ENCODE data around the gene FN3K. TPM values are rescaled to one million over a fixed set of nuclear protein-coding genes. Genes with fewer than 3 reads are reported as not detected.

The FN3K gene
- total RNA-seq, 1 experiment from 2014 or later = 28.3 TPM

DNA sequence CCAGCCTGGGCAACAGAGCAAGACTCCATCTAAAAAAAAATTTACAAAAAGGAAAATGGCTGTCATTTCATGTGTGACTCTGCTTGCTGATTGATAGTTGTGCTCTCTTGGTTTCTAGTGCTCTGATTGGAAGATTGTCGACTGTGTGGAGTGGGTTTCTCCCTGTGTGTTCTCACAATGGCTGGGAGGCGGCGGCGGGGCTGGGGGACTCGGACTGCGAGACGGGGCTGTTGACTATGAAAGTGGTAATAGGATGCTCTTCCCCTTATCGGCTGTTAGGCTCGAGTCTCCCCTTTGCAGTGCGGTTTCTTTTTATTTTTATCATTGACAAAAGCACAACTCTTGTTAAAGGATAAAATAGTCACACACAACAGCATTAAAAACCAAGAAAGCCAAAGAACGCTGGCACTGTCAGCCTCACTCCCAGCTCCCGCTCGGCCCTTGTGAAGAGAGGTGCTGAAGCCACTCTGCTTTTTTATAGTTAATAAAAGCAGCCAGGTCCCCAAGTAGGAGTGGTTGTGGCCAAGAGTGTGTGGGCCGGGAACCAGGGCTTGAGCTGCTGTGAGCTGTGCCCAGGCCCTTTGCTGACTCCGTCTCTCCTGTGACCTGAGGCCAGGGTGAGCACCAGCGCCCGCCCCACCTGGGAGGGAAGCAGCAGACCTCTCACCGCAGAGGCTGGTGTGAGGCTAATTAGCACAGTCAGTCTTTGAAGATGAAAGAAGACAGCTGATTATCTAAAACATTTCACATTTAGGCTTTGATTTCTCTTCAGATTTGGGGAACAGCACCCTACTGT lies 53.0 kb downstream of the FN3K start:
- H3K79me2 ChIP-seq (ENCODE audit: insufficient read depth, low read length) = no peaks in the 10 kb centered on the region
- no peak overlapping the region for H3K14ac ChIP-seq (ENCODE audit: insufficient read depth, low read length)
- no peak overlapping the region for H3K23ac ChIP-seq (ENCODE audit: insufficient read length, low read depth, low read length)
- no peak overlapping the region for H2AK5ac ChIP-seq (ENCODE audit: insufficient read length, low read length)
- H3K27ac ChIP-seq (ENCODE audit: insufficient read length, low read depth, low read length) = no peak overlapping the region
- no CpG with 5 or more reads among the region's 18 CpGs for WGBS (ENCODE audit: extremely low coverage, insufficient read length, low lambda C conversion rate)
- H4K5ac ChIP-seq (ENCODE audit: insufficient read length, low read depth, low read length) = no peak overlapping the region
- no peak overlapping the region for H3K56ac ChIP-seq (ENCODE audit: insufficient read length, low read depth, low read length)
- no peaks in the 10 kb centered on the region for H3K9me3 ChIP-seq (ENCODE audit: control insufficient read depth, low read depth, low read length)
- H3K4me1 ChIP-seq (ENCODE audit: insufficient read depth, low read length) = no peaks in the 10 kb centered on the region
- no peak overlapping the region for H2BK12ac ChIP-seq (ENCODE audit: insufficient read length, low read depth, low read length)
- no peak overlapping the region for H3K4ac ChIP-seq (ENCODE audit: low read depth, low read length)
- no peaks in the 10 kb centered on the region; a peak in 1 of 5 replicates for H3K9me3 Mint-ChIP-seq
- H3T11ph ChIP-seq (ENCODE audit: low read length) = no peak overlapping the region
- H2BK5ac ChIP-seq (ENCODE audit: insufficient read length, low read length) = no peak overlapping the region
- H3K27me3 Mint-ChIP-seq (ENCODE audit: low read depth) = no peaks in the 10 kb centered on the region
- H3K36me3 Mint-ChIP-seq (ENCODE audit: insufficient read depth in 1 of 3, low read depth in 3 of 3) = peaks cover 25 to 43% (median 32%) of the 10 kb centered on the region in 3 experiments
- no peak overlapping the region for H2AFZ ChIP-seq (ENCODE audit: low read length)
- H3K18ac ChIP-seq (ENCODE audit: insufficient read length, low read depth, low read length) = no peak overlapping the region
- no peak overlapping the region for H4K91ac ChIP-seq (ENCODE audit: insufficient read length, low read depth, low read length)
- no peaks in the 10 kb centered on the region for H3K79me1 ChIP-seq (ENCODE audit: insufficient read depth, low read depth, low read length, poor library complexity, severe bottlenecking)
- H3K4me2 ChIP-seq (ENCODE audit: insufficient read depth, insufficient read length, low read length) = no peak overlapping the region
- no peak overlapping the region for H2BK120ac ChIP-seq (ENCODE audit: low read depth, low read length, poor library complexity, severe bottlenecking)
- H3K27me3 ChIP-seq (ENCODE audit: insufficient read depth, low read length) = no peaks in the 10 kb centered on the region
- no peak overlapping the region for H4K8ac ChIP-seq (replicated peaks; ENCODE audit: insufficient read length, low read depth, low read length)
- TF ChIP-seq, protein P1, sequence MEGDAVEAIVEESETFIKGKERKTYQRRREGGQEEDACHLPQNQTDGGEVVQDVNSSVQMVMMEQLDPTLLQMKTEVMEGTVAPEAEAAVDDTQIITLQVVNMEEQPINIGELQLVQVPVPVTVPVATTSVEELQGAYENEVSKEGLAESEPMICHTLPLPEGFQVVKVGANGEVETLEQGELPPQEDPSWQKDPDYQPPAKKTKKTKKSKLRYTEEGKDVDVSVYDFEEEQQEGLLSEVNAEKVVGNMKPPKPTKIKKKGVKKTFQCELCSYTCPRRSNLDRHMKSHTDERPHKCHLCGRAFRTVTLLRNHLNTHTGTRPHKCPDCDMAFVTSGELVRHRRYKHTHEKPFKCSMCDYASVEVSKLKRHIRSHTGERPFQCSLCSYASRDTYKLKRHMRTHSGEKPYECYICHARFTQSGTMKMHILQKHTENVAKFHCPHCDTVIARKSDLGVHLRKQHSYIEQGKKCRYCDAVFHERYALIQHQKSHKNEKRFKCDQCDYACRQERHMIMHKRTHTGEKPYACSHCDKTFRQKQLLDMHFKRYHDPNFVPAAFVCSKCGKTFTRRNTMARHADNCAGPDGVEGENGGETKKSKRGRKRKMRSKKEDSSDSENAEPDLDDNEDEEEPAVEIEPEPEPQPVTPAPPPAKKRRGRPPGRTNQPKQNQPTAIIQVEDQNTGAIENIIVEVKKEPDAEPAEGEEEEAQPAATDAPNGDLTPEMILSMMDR (conservative IDR thresholded peaks at IDR 0.05) = no peak
- no peaks in the 10 kb centered on the region for H4K20me1 ChIP-seq (ENCODE audit: control insufficient read depth, insufficient read depth, insufficient read length)
- H3K4me1 Mint-ChIP-seq = peaks cover 0 to 4% of the 10 kb centered on the region in 2 experiments; a peak in 1 of 4 replicates
- no peak overlapping the region for H2BK15ac ChIP-seq (ENCODE audit: low read depth, low read length)
- H3K27ac Mint-ChIP-seq = peak overlapping the region in 2 of 3 experiments; percentile 13 to 14; a peak in 3 of 7 replicates
- DNase-seq = no peak
- H2BK20ac ChIP-seq (ENCODE audit: low read depth, low read length, poor library complexity, severe bottlenecking) = no peak overlapping the region
- H3K4me3 Mint-ChIP-seq = no peak overlapping the region
- no peak overlapping the region for H3K9ac ChIP-seq (ENCODE audit: extremely low read depth, insufficient read length, low read length)
- no peaks in the 10 kb centered on the region for H3K23me2 ChIP-seq (ENCODE audit: insufficient read length, low read depth, low read length, poor library complexity, severe bottlenecking)

Data from H9 (cell line).